ENCODE data around the gene AFAP1. TPM values are rescaled to one million over a fixed set of nuclear protein-coding genes. Genes with fewer than 3 reads are reported as not detected.
A peak's percentile ranks its signal among the peaks of the same experiment; 100 is the strongest.

The AFAP1 gene
- total RNA-seq, 1 donor from 2014 or later, result 0.24 TPM

DNA sequence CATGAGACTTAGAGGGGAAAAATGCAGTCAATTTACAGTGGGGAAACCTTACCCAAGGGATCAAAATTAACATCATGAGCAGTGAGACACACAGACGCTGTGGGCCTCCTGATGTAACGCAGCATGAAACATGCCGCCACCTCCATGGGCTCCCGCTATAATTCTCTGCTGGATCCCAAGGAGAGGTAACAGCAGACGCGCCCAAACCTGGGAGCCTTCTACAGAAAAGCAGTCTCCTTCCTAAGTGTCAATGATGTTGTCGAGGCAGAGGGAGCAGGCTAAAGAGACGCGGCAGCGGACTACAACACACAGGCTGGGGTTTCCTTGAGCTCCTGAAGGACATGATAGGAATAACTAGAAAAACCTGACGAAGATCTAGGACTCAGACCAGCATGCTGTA is 142.3 kb downstream of the AFAP1 start:
- TF ChIP-seq, protein P1, sequence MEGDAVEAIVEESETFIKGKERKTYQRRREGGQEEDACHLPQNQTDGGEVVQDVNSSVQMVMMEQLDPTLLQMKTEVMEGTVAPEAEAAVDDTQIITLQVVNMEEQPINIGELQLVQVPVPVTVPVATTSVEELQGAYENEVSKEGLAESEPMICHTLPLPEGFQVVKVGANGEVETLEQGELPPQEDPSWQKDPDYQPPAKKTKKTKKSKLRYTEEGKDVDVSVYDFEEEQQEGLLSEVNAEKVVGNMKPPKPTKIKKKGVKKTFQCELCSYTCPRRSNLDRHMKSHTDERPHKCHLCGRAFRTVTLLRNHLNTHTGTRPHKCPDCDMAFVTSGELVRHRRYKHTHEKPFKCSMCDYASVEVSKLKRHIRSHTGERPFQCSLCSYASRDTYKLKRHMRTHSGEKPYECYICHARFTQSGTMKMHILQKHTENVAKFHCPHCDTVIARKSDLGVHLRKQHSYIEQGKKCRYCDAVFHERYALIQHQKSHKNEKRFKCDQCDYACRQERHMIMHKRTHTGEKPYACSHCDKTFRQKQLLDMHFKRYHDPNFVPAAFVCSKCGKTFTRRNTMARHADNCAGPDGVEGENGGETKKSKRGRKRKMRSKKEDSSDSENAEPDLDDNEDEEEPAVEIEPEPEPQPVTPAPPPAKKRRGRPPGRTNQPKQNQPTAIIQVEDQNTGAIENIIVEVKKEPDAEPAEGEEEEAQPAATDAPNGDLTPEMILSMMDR (IDR thresholded peaks at IDR 0.05), result no peak
- no peak overlapping the region for H3K4me3 Mint-ChIP-seq

DNA sequence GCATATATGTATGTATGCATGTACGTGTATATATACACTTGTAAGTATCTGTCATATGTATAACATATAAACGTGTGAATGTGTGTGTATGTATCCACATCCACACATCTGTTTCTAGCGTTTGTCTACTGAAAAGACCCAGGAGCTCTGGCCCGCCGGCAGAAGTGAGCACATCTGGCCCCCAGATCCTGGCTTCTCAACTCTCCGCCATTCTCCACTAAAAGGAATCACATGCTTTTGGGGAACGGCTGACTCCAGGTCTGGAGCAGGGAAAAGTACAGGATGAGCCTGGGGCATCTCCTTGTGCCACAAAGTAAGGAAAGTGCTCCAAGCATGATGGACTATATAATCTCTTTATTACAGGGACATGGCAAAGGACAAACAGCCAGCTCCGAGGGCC is 143.7 kb downstream of the AFAP1 start:
- Mint-ChIP-seq H3K4me1 (peaks cover 11% of the 10 kb centered on the region), H3K27ac (no peak overlapping the region), H3K9me3 (no peaks in the 10 kb centered on the region), H3K27me3 (peaks cover 8% of the 10 kb centered on the region), H3K36me3 (ENCODE audit: low read depth) (no peaks in the 10 kb centered on the region), H3K4me3 (no peak overlapping the region)
- no peak for DNase-seq
- CTCF ChIA-PET, result no interaction called here
- TF ChIP-seq, protein P1 (IDR thresholded peaks at IDR 0.05), result no peak
- intact Hi-C loops (cut with micrococcal nuclease), result no loop called here
- POLR2A ChIA-PET, result no interaction called here
- no peak for ATAC-seq (ENCODE audit: low read depth)

More for the DNA sequence above, 142.3 kb downstream of the AFAP1 start:
- Mint-ChIP-seq H3K27ac (no peak overlapping the region), H3K36me3 (ENCODE audit: low read depth) (no peaks in the 10 kb centered on the region), H3K9me3 (no peaks in the 10 kb centered on the region), H3K4me1 (peaks cover 7% of the 10 kb centered on the region), H3K27me3 (peaks cover 6% of the 10 kb centered on the region)
- ChIA-PET CTCF (no interaction called here), POLR2A (no interaction called here)
- DNase-seq (no peak), ATAC-seq (ENCODE audit: low read depth) (no peak)
- intact Hi-C loops (cut with micrococcal nuclease), result no loop called here

DNA sequence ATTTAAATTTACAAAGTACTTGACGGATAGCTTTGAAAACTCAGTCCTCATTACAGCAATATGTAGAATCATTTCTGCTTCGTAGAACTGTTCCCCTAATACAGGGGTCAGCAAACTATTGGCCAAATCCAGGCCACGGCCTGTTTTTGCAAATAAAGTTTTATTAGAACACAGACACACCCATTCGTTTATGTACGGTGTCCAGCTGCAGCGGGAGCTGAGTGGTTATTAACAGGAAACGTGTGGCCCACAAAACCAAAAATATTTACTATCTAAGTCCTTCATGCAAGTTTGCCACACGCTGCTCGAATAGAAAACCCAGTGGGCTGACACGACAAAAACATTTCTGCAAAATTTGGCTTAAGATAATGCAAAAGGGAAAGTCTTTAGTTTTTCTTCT is 146.5 kb downstream of the AFAP1 start:
- no peak for ATAC-seq (ENCODE audit: low read depth)
- DNase-seq, result no peak
- TF ChIP-seq, protein P1 (IDR thresholded peaks at IDR 0.05), result no peak
- H3K27me3 Mint-ChIP-seq, result peaks cover 4% of the 10 kb centered on the region
- no peak overlapping the region for H3K4me3 Mint-ChIP-seq
- no peak overlapping the region for H3K27ac Mint-ChIP-seq
- H3K36me3 Mint-ChIP-seq (ENCODE audit: low read depth), result no peaks in the 10 kb centered on the region
- H3K4me1 Mint-ChIP-seq, result peaks cover 11% of the 10 kb centered on the region
- no peaks in the 10 kb centered on the region for H3K9me3 Mint-ChIP-seq
- ChIA-PET POLR2A (no interaction called here), CTCF (interaction anchor here (1.9 kb wide), 1 partner anchor 9 kb away, joined by 5 read pairs; no protein-coding TSS in a partner anchor)
- intact Hi-C loops (cut with micrococcal nuclease), result no loop called here

DNA sequence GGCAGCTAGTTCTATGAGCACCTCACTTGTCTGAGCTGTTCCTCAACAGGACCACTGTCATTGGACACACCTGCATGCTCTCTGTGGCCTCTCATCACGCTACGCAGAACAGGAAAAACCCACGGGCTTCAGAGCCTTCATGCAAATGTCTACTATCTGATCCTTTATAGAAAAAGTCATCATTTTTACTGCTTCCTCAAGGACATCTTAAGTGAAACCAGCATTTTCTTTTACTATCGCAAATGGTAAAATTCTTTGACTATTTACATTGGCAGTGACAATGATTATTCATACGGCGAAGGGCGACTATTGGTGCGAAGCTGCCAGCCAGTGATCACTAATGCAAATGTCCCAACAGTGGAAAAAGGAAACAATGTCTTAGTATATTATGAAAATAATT is 147.0 kb downstream of the AFAP1 start:
- ATAC-seq (ENCODE audit: low read depth), result peak; percentile 42

DNA sequence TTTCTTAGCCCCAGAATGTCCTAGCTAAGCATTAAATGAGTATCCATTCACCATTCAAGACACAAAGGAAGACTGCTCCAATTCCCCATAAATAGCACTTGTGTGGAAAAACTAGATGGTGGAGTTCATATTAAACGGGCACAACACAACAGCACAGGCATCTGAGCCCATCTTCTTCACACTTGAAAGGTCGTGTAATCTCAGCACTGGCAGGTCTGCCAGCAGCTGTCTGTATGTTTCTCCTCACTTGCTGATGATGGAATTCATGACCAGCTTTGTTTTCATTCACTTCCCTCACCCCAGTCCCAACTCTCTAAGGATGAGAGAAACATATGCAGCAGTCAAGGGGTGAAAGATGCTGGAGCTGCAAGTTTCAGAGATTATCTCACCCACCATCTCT is 148.7 kb downstream of the AFAP1 start:
- intact Hi-C loops (cut with micrococcal nuclease), result no loop called here
- no peaks in the 10 kb centered on the region for H3K9me3 Mint-ChIP-seq
- TF ChIP-seq, protein P1 (IDR thresholded peaks at IDR 0.05), result no peak
- peaks cover 4% of the 10 kb centered on the region for H3K27me3 Mint-ChIP-seq
- peaks cover 11% of the 10 kb centered on the region for H3K4me1 Mint-ChIP-seq
- CTCF ChIA-PET, result no interaction called here
- no peak for DNase-seq
- no peaks in the 10 kb centered on the region for H3K36me3 Mint-ChIP-seq (ENCODE audit: low read depth)
- POLR2A ChIA-PET, result no interaction called here
- ATAC-seq (ENCODE audit: low read depth), result no peak
- no peak overlapping the region for H3K27ac Mint-ChIP-seq
- no peak overlapping the region for H3K4me3 Mint-ChIP-seq

More for the DNA sequence above, 147.0 kb downstream of the AFAP1 start:
- no peak overlapping the region for H3K4me3 Mint-ChIP-seq
- POLR2A ChIA-PET, result no interaction called here
- H3K27ac Mint-ChIP-seq, result no peak overlapping the region
- H3K4me1 Mint-ChIP-seq, result peaks cover 11% of the 10 kb centered on the region
- TF ChIP-seq, protein P1 (IDR thresholded peaks at IDR 0.05), result no peak
- peaks cover 4% of the 10 kb centered on the region for H3K27me3 Mint-ChIP-seq
- H3K9me3 Mint-ChIP-seq, result no peaks in the 10 kb centered on the region
- CTCF ChIA-PET, result interaction anchor here (0.6 to 1.9 kb wide), 2 partner anchors 9 to 461 kb away, joined by 3 to 5 read pairs; no protein-coding TSS in a partner anchor
- intact Hi-C loops (cut with micrococcal nuclease), result no loop called here
- H3K36me3 Mint-ChIP-seq (ENCODE audit: low read depth), result no peaks in the 10 kb centered on the region
- DNase-seq, result no peak
